ENCODE data around the gene ENSA.
A peak's percentile ranks its signal among the peaks of the same experiment; 100 is the strongest.
"Not testable (repeated sequence)": the region's sequence is repeated elsewhere in the genome, so short reads cannot be mapped to it uniquely, and the experiment has no call there.

Gene ENSA

DNA sequence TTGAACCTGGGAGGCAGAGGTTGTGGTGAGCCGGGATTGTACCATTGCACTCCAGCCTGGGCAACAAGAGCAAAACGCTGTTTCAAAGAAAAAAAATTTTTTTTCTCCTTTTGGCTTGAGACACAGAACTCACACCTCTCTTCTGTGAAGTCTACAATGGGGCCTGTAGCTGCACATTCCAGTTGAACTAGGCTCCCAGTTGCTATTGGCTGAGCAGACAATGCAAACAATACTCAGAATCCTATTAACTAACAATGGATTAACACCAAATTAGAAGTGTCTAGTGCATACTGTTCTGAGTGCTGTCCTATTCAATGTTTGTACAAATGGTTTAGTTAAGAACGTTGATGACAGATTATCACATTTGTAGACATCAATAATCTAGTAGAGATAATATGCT is 32.4 kb downstream of the ENSA start:
- Histone ChIP-seq H3K27me3 (no peaks in the 10 kb centered on the region), H3K4me1 (no peaks in the 10 kb centered on the region), H3K27ac (no peak overlapping the region), H3K4me3 (no peak overlapping the region), H3K9me3 (no peaks in the 10 kb centered on the region), H3K36me3 (peaks cover 4 to 38% (median 12%) of the 10 kb centered on the region in 3 donors)
- intact Hi-C loops (cut with DNase I; ENCODE audit: low total_unique reads), result no loop called here
- DNase-seq, result peak in 1 of 2 donors; percentile 13
- TF ChIP-seq, protein P1, sequence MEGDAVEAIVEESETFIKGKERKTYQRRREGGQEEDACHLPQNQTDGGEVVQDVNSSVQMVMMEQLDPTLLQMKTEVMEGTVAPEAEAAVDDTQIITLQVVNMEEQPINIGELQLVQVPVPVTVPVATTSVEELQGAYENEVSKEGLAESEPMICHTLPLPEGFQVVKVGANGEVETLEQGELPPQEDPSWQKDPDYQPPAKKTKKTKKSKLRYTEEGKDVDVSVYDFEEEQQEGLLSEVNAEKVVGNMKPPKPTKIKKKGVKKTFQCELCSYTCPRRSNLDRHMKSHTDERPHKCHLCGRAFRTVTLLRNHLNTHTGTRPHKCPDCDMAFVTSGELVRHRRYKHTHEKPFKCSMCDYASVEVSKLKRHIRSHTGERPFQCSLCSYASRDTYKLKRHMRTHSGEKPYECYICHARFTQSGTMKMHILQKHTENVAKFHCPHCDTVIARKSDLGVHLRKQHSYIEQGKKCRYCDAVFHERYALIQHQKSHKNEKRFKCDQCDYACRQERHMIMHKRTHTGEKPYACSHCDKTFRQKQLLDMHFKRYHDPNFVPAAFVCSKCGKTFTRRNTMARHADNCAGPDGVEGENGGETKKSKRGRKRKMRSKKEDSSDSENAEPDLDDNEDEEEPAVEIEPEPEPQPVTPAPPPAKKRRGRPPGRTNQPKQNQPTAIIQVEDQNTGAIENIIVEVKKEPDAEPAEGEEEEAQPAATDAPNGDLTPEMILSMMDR (IDR thresholded peaks at IDR 0.05), result no peak

DNA sequence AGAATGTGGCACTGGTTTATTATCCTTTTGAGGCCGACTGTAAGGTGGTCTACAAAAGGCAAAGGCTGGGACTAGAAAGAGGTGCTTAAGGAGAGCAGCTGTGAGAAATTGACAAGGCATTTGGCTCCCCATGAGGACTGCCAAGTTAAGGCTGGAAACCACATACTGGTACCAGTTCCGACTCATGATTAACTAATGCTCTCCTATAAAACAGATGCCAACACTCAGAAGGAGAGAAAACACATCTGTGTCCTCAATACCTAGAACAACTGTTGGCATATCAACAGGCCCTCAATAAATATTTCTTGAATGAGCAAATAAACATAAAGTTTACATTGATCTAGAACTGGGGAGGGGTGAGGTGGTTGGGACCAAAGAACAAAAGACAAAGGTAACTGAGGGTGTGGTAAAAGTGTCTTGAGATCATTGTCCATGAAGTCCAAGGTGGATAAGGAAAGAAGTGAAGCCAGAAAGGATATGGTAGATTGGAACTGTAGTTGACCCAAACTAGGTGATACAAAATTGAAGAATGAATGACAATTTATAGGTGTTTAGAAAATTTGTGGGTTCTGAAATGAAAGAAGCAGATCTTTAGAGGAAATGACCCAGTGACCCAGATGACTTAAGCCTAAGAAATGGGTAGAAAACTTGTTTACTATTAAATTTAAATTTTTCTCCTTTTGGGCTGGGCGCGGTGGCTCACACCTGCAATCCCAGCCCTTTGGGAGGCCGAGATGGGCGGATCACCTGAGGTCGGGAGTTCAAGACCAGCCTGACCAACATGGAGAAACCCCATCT is 33.1 kb downstream of the ENSA start:
- Histone ChIP-seq H3K9me3 (no peaks in the 10 kb centered on the region), H3K27me3 (no peaks in the 10 kb centered on the region), H3K36me3 (peaks cover 4 to 38% (median 12%) of the 10 kb centered on the region in 3 donors), H3K4me3 (no peak overlapping the region), H3K27ac (no peak overlapping the region), H3K4me1 (no peaks in the 10 kb centered on the region)
- intact Hi-C loops (cut with DNase I; ENCODE audit: low total_unique reads), result no loop called here
- TF ChIP-seq, protein P1 (IDR thresholded peaks at IDR 0.05), result no peak
- no peak for DNase-seq

DNA sequence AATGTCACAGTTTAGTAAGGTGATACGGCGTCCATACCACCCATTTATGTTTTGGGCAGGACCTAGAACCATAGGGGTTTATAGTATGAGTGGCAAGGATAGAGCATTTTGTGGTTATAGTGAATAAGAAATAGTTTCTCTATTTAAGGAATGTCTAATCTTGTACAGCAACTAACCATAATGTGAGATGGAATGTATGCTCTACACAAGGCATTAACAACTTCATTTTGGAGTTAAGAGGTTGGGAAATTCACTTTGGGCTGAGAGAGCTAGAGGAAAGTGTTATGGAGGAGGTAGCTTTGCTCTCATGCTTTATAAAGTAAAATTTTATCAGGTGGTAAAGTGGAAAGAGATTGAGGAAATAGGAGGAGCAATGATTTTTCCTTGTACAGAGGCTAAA is 47.0 kb downstream of the ENSA start:
- Histone ChIP-seq H3K27me3 (no peaks in the 10 kb centered on the region), H3K4me1 (peaks cover 0 to 14% (median 9%) of the 10 kb centered on the region in 4 donors), H3K4me3 (no peak overlapping the region), H3K27ac (no peak overlapping the region), H3K36me3 (peaks cover 9 to 18% (median 18%) of the 10 kb centered on the region in 3 donors), H3K9me3 (no peaks in the 10 kb centered on the region)
- intact Hi-C loops (cut with DNase I; ENCODE audit: low total_unique reads), result no loop called here
- TF ChIP-seq, protein P1 (IDR thresholded peaks at IDR 0.05), result no peak
- no peak for DNase-seq

DNA sequence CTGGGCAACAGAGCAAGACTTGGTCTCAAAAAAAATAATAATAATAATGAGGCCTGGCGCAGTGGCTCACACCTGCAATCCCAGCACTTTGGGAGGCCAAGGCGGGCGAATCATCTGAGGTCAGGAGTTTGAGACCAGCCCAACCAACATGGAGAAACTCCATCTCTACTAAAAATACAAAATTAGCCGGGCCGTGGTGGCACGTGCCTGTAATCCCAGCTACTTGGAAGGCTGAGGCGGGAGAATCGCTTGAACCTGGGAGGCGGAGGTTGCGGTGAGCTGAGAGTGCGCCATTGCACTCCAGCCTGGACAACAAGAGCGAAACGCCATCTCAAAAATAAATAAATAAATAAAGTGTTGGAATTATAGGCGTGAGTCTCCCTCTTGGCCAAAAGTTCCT is 47.5 kb downstream of the ENSA start:
- H3K27ac ChIP-seq; DNase-seq; H3K4me3 ChIP-seq; H3K9me3 ChIP-seq; intact Hi-C loops (cut with DNase I; ENCODE audit: low total_unique reads); H3K27me3 ChIP-seq: not testable (repeated sequence)
- Histone ChIP-seq H3K36me3 (peaks cover 13 to 22% (median 22%) of the 10 kb centered on the region in 3 donors), H3K4me1 (peaks cover 0 to 14% (median 9%) of the 10 kb centered on the region in 4 donors)

DNA sequence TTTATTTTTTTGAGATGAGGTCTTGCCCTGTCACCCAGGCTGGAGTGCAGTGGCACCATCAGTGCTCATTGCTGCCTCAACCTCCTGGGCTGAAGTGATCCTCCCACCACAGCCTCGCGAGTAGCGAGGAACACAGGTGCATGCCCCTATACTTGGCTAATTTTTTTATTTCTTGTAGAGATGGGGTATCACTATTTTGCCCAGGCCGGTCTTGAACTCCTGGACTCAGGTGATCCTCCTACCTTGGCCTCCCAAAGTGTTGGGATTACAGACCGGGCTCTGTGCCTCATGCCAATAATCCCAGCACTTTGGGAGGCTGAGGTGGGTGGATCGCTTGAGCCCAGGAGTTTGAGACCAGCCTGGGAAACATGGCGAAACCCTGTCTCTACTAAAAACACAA is 48.0 kb downstream of the ENSA start:
- intact Hi-C loops (cut with DNase I; ENCODE audit: low total_unique reads); H3K27me3 ChIP-seq; H3K27ac ChIP-seq; H3K4me3 ChIP-seq; DNase-seq; H3K9me3 ChIP-seq: not testable (repeated sequence)
- Histone ChIP-seq H3K36me3 (peaks cover 19 to 27% (median 27%) of the 10 kb centered on the region in 3 donors), H3K4me1 (peaks cover 0 to 14% (median 9%) of the 10 kb centered on the region in 4 donors)

DNA sequence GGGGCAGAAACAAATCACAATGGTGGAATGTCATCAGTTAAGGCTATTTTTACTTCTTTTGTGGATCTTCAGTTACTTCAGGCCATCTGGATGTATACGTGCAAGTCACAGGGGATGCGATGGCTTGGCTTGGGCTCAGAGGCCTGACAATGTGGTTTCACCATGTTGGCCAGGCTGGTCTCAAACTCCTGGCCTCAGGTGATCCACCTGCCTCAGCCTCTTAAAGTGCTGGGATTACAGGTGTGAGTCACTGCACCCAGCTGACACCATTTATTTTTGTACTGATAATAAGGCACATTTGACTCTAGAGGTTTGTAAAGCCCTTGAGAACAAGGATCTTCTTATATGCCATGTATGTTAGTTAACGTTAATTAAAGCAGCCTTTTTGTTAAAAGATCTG is 48.4 kb downstream of the ENSA start:
- H3K27me3 ChIP-seq; intact Hi-C loops (cut with DNase I; ENCODE audit: low total_unique reads); DNase-seq; H3K9me3 ChIP-seq; H3K27ac ChIP-seq; H3K4me3 ChIP-seq: not testable (repeated sequence)
- Histone ChIP-seq H3K4me1 (peaks cover 0 to 14% (median 9%) of the 10 kb centered on the region in 4 donors), H3K36me3 (peaks cover 23 to 32% (median 32%) of the 10 kb centered on the region in 3 donors)

DNA sequence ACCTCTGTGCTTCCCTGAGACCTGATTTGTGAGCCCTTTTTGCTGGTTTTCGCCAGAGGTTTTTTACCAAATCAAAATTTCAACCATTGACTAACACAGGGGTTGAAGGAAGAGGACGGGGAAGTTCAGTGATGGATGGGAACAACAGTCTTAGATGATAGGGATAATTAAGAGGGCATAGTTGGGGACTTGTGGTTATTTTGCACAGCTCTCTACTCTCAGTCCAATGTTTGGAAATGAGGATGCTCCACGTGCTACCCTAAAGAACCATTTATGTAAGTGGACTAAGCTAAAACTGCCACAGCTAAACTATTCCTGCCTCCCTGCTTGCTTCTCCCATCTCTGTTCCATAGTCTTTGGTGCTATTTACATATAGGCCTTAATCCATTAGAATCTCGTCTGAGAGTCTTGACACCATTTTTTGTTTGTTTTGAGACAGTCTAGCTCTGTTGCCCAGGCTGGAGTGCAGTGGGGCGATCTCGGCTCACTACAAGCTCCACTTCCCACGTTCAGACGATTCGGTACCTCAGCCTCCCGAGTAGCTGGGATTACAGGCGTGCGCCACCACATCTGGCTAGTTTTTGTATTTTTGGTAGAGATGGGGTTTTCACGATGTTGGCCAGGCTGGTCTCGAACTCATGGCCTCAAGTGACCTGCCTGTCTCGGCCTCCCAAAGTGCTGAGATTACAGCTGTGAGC is 49.3 kb downstream of the ENSA start:
- intact Hi-C loops (cut with DNase I; ENCODE audit: low total_unique reads), result loop anchor here (2.0 to 5.0 kb wide), 2 partner anchors 19 to 42 kb away; no protein-coding TSS in a partner anchor
- no peaks in the 10 kb centered on the region for H3K27me3 ChIP-seq
- peaks cover 0 to 19% (median 9%) of the 10 kb centered on the region in 4 donors for H3K4me1 ChIP-seq
- H3K4me3 ChIP-seq, result peak overlapping the region; percentile 93 to 97
- no peaks in the 10 kb centered on the region for H3K9me3 ChIP-seq
- H3K27ac ChIP-seq, result peak overlapping the region; percentile 99
- DNase-seq, result no peak
- TF ChIP-seq, protein P1 (IDR thresholded peaks at IDR 0.05), result peak in 1 of 2 experiments; percentile 4
- peaks cover 32 to 40% (median 35%) of the 10 kb centered on the region in 3 donors for H3K36me3 ChIP-seq

Data from tibial artery (tissue), 4 donors.